ENCODE data around the gene F11R. TPM values are rescaled to one million over a fixed set of nuclear protein-coding genes. Genes with fewer than 3 reads are reported as not detected.
A peak's percentile ranks its signal among the peaks of the same experiment; 100 is the strongest.
"Not testable (repeated sequence)": the region's sequence is repeated elsewhere in the genome, so short reads cannot be mapped to it uniquely, and the experiment has no call there.

The F11R gene
- total and polyA plus RNA-seq, 4 donors, result 2.4 to 26.0 (median 14.9) TPM

- 76% methylated on average over 2 of the region's 2 CpGs for WGBS, 2 donors
- DNase-seq, result no peak
- no peak for ATAC-seq (ENCODE audit: low FRiP score)
- Histone ChIP-seq H3K27ac (ENCODE audit: low read depth in 1 of 2, low read length in 2 of 2) (no peak overlapping the region), H3K4me3 (ENCODE audit: low read length in 2 of 2) (no peak overlapping the region), H3K27me3 (ENCODE audit: control insufficient read depth in 1 of 2, insufficient read depth in 2 of 2, low read length in 1 of 2) (no peaks in the 10 kb centered on the region), H3K36me3 (ENCODE audit: control insufficient read depth in 1 of 2, insufficient read depth in 2 of 2, low read length in 1 of 2) (no peaks in the 10 kb centered on the region), H3K4me1 (ENCODE audit: control insufficient read depth in 1 of 2, insufficient read depth in 2 of 2, low read length in 2 of 2) (no peaks in the 10 kb centered on the region), H3K9me3 (ENCODE audit: control insufficient read depth, low read length) (no peaks in the 10 kb centered on the region)
- intact Hi-C loops (cut with DNase I), result loop anchor here in 1 of 2 donors (10.0 kb wide), 1 partner anchor 227 kb away; no protein-coding TSS in a partner anchor
Measured at GRCh38 chr1:160952129-160952510, 68.8 kb downstream of the F11R start.

GRCh38 chr1:160951443-160952128 lies 69.4 kb downstream of the F11R start:
- 46 to 51% methylated on average over 8 of the region's 8 CpGs for WGBS, 2 donors
- ATAC-seq (ENCODE audit: low FRiP score), result peak; percentile 73
- no peaks in the 10 kb centered on the region for H3K9me3 ChIP-seq (ENCODE audit: control insufficient read depth, low read length)
- intact Hi-C loops (cut with DNase I), result loop anchor here in 1 of 2 donors (1.0 to 10.0 kb wide), 2 partner anchors 118 to 227 kb away; no protein-coding TSS in a partner anchor
- no peaks in the 10 kb centered on the region for H3K36me3 ChIP-seq (ENCODE audit: control insufficient read depth in 1 of 2, insufficient read depth in 2 of 2, low read length in 1 of 2)
- no peaks in the 10 kb centered on the region for H3K27me3 ChIP-seq (ENCODE audit: control insufficient read depth in 1 of 2, insufficient read depth in 2 of 2, low read length in 1 of 2)
- no peak overlapping the region for H3K27ac ChIP-seq (ENCODE audit: low read depth in 1 of 2, low read length in 2 of 2)
- H3K4me1 ChIP-seq (ENCODE audit: control insufficient read depth in 1 of 2, insufficient read depth in 2 of 2, low read length in 2 of 2), result no peaks in the 10 kb centered on the region
- H3K4me3 ChIP-seq (ENCODE audit: low read length in 2 of 2), result no peak overlapping the region
- peak; percentile 73 to 78 for DNase-seq

GRCh38 chr1:160950657-160951056 lies 70.3 kb downstream of the F11R start:
- no peaks in the 10 kb centered on the region for H3K27me3 ChIP-seq (ENCODE audit: control insufficient read depth in 1 of 2, insufficient read depth in 2 of 2, low read length in 1 of 2)
- no peak overlapping the region for H3K4me3 ChIP-seq (ENCODE audit: low read length in 2 of 2)
- no peak for ATAC-seq (ENCODE audit: low FRiP score)
- H3K36me3 ChIP-seq (ENCODE audit: control insufficient read depth in 1 of 2, insufficient read depth in 2 of 2, low read length in 1 of 2), result no peaks in the 10 kb centered on the region
- no peak overlapping the region for H3K27ac ChIP-seq (ENCODE audit: low read depth in 1 of 2, low read length in 2 of 2)
- H3K4me1 ChIP-seq (ENCODE audit: control insufficient read depth in 1 of 2, insufficient read depth in 2 of 2, low read length in 2 of 2), result no peaks in the 10 kb centered on the region
- no peak for DNase-seq
- intact Hi-C loops (cut with DNase I), result loop anchor here in 1 of 2 donors (1.0 to 10.0 kb wide), 2 partner anchors 117 to 226 kb away; no protein-coding TSS in a partner anchor
- 87 to 91% methylated on average over 3 of the region's 3 CpGs for WGBS, 2 donors
- no peaks in the 10 kb centered on the region for H3K9me3 ChIP-seq (ENCODE audit: control insufficient read depth, low read length)

- ATAC-seq (ENCODE audit: low FRiP score), result no peak
- no peaks in the 10 kb centered on the region for H3K36me3 ChIP-seq (ENCODE audit: control insufficient read depth in 1 of 2, insufficient read depth in 2 of 2, low read length in 1 of 2)
- no peaks in the 10 kb centered on the region for H3K27me3 ChIP-seq (ENCODE audit: control insufficient read depth in 1 of 2, insufficient read depth in 2 of 2, low read length in 1 of 2)
- intact Hi-C loops (cut with DNase I), result loop anchor here in 1 of 2 donors (10.0 kb wide), 1 partner anchor 225 kb away; no protein-coding TSS in a partner anchor
- 86 to 90% methylated on average over 2 of the region's 2 CpGs for WGBS, 2 donors
- H3K4me1 ChIP-seq (ENCODE audit: control insufficient read depth in 1 of 2, insufficient read depth in 2 of 2, low read length in 2 of 2), result no peaks in the 10 kb centered on the region
- DNase-seq, result no peak
- H3K27ac ChIP-seq (ENCODE audit: low read depth in 1 of 2, low read length in 2 of 2), result no peak overlapping the region
- H3K9me3 ChIP-seq (ENCODE audit: control insufficient read depth, low read length), result no peaks in the 10 kb centered on the region
- no peak overlapping the region for H3K4me3 ChIP-seq (ENCODE audit: low read length in 2 of 2)
Measured at GRCh38 chr1:160949881-160950280, 71.1 kb downstream of the F11R start.

- intact Hi-C loops (cut with DNase I); DNase-seq; H3K27ac ChIP-seq (ENCODE audit: low read depth in 1 of 2, low read length in 2 of 2); H3K4me1 ChIP-seq (ENCODE audit: control insufficient read depth in 1 of 2, insufficient read depth in 2 of 2, low read length in 2 of 2); H3K9me3 ChIP-seq (ENCODE audit: control insufficient read depth, low read length); ATAC-seq (ENCODE audit: low FRiP score); H3K4me3 ChIP-seq (ENCODE audit: low read length in 2 of 2); H3K27me3 ChIP-seq (ENCODE audit: control insufficient read depth in 1 of 2, insufficient read depth in 2 of 2, low read length in 1 of 2); H3K36me3 ChIP-seq (ENCODE audit: control insufficient read depth in 1 of 2, insufficient read depth in 2 of 2, low read length in 1 of 2): not testable (repeated sequence)
- WGBS, 2 donors, result 76 to 79% methylated on average over 7 of the region's 7 CpGs
Measured at GRCh38 chr1:160949216-160949880, 71.6 kb downstream of the F11R start.

- DNase-seq; H3K9me3 ChIP-seq (ENCODE audit: control insufficient read depth, low read length); H3K27me3 ChIP-seq (ENCODE audit: control insufficient read depth in 1 of 2, insufficient read depth in 2 of 2, low read length in 1 of 2); ATAC-seq (ENCODE audit: low FRiP score); H3K4me3 ChIP-seq (ENCODE audit: low read length in 2 of 2); intact Hi-C loops (cut with DNase I); H3K4me1 ChIP-seq (ENCODE audit: control insufficient read depth in 1 of 2, insufficient read depth in 2 of 2, low read length in 2 of 2); H3K36me3 ChIP-seq (ENCODE audit: control insufficient read depth in 1 of 2, insufficient read depth in 2 of 2, low read length in 1 of 2); H3K27ac ChIP-seq (ENCODE audit: low read depth in 1 of 2, low read length in 2 of 2): not testable (repeated sequence)
- WGBS, 2 donors, result 4 to 11% methylated on average over 7 of the region's 7 CpGs
Measured at GRCh38 chr1:160947174-160947759, 73.7 kb downstream of the F11R start.

- H3K4me3 ChIP-seq (ENCODE audit: low read length in 2 of 2); H3K36me3 ChIP-seq (ENCODE audit: control insufficient read depth in 1 of 2, insufficient read depth in 2 of 2, low read length in 1 of 2); intact Hi-C loops (cut with DNase I); DNase-seq; H3K27me3 ChIP-seq (ENCODE audit: control insufficient read depth in 1 of 2, insufficient read depth in 2 of 2, low read length in 1 of 2); H3K4me1 ChIP-seq (ENCODE audit: control insufficient read depth in 1 of 2, insufficient read depth in 2 of 2, low read length in 2 of 2); ATAC-seq (ENCODE audit: low FRiP score); H3K9me3 ChIP-seq (ENCODE audit: control insufficient read depth, low read length); H3K27ac ChIP-seq (ENCODE audit: low read depth in 1 of 2, low read length in 2 of 2): not testable (repeated sequence)
- WGBS, 2 donors, result 29% methylated on average over 6 of the region's 6 CpGs
Measured at GRCh38 chr1:160945881-160946280, 75.1 kb downstream of the F11R start.

Data from aorta (tissue), 5 donors.